Renal cortical epithelial cell (primary cell): Measurements from ENCODE around the gene TNIP1. TPM values are rescaled to one million over a fixed set of nuclear protein-coding genes. Genes with fewer than 3 reads are reported as not detected.

Experiments used
- DNase-seq: peaks from one replicate; pipeline ENCODE4 v3.0.0-alpha.2; 2011; ENCODE audit warnings: low read depth
- total RNA-seq: library from RNA; depleted of rRNA; stranded (reverse); fragments of >200 nt; gene quantifications from 2 replicates; pipeline ENCODE4 v1.2.3, GENCODE V29; 2014

The TNIP1 gene
- total RNA-seq, 1 donor from 2014 or later, result 402 TPM

DNA sequence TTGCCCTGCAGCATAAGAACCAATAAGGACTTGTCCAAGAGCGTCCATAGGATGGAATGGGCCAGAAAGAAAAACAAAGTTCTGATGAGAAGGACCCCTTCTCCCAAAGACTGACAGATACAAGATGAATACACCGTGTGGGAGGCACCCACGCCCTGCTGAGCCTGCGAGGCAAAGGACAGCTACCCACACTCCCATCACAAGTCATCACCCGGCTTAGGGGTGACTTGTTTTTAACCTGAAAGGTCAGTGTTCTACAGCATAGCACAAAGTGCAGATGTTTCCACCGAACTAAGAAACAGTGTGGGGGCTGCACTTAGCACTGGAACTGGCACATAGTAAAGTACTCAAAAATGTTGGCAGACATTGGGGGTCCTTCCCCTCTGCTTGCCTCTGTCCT is 13.9 kb downstream of the TNIP1 start:
- no peak for DNase-seq

DNA sequence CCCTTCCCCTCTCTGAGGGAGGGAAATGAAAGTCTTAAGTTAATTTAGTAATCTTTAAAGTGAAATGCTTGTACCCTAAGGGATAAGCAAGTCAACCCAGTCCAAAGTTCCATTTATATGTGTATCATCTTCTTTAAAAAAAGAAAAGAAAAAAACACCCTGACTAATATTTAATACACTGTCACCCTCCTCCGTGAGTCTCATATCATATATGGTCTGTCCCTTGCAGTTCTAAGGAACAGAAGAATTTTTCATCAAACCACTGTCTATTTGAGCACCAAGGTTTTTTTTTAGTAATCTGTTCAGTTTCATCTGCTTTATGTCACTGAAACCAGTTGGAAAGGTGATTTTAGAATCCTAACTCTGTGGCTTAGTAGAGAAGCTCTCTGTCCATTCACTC is 15.2 kb downstream of the TNIP1 start:
- DNase-seq, result no peak

- no peak for DNase-seq
Measured at GRCh38 chr5:151064916-151065499, 15.8 kb downstream of the TNIP1 start.

GRCh38 chr5:151063142-151063989 is 17.5 kb downstream of the TNIP1 start:
- peak; percentile 92 for DNase-seq

DNA sequence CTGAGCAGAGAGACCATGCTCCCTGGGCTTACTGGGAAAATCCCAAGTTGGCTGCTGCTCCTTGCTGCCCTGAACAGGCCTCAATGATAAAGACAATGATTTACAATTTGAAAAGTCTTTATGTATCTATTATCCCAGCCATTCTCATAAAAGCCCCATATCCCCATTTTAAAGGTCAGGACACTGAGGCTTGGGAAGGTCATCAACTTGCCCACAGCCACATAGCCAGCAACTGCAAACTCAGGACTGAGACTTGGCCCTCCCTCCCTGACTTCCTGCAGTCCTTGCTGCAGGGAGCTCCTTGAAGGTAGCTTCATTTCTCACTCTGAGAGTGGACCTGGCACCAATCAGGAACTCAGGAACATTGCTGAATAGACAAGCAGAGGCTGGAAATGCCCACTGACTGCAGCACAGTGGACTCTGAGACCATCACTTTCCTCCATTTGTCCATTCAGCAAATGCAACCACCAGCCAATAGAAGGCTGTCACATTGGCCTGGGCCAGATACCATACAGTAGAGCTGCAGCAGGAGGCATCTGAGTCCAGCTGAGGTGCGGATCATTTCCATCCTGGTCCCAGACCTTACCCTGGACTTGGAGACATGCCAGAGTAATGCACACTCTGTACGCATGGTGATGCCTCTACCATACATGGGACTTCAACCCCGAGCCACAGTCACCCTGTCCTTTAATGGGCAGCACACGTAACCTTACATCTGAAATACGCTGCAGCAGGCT is 18.3 kb downstream of the TNIP1 start:
- no peak for DNase-seq

DNA sequence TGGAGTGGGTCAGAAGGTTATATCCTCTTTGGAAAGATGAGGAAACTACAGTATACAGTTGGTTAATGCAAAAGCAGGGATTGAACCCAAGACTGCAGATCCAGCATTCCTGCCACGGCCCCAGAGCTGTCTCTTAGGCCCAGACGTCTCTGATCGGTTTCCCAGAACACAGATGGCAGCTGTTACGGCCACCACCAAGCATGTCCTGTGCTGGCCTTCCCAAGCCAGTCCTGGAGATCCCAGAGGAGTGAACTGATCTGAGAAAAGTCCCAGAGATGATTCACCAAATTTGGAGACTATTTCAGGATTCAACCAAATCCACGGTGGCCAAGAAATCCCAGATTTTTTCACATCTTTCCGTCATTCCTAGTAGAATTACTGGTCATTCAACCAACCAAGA is 20.1 kb downstream of the TNIP1 start:
- DNase-seq, result no peak

DNA sequence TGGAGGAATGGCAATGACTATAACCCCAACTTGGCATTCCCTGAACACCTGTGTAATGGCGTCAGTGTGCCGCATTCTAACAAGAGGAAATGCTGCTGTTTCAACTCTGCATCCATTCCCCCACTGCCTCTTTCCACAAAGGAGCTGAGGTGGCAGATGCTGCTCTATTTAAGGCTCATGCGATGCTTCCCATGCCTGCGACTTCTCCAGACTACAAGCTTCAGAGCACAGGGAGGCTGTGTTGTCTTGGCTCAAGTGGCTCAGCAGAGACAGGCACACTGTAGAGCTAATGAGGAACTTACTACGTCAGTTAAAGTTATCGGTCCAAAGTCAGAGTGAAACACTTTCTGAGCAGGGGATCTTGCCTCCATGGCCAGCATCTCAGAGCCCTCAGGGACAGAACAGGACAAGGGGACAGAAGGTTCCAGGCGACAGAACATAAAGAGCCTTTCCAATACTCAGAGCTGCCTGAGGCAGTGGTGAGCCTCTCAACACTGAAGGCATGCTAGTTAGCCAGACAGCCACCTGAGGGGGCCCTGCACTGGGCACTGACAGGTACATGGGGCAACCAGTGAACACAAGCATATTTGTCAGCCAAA is 21.8 kb downstream of the TNIP1 start:
- DNase-seq, result peak; percentile 74

- DNase-seq, result no peak
Measured at GRCh38 chr5:151058301-151058700, 22.5 kb downstream of the TNIP1 start.

DNA sequence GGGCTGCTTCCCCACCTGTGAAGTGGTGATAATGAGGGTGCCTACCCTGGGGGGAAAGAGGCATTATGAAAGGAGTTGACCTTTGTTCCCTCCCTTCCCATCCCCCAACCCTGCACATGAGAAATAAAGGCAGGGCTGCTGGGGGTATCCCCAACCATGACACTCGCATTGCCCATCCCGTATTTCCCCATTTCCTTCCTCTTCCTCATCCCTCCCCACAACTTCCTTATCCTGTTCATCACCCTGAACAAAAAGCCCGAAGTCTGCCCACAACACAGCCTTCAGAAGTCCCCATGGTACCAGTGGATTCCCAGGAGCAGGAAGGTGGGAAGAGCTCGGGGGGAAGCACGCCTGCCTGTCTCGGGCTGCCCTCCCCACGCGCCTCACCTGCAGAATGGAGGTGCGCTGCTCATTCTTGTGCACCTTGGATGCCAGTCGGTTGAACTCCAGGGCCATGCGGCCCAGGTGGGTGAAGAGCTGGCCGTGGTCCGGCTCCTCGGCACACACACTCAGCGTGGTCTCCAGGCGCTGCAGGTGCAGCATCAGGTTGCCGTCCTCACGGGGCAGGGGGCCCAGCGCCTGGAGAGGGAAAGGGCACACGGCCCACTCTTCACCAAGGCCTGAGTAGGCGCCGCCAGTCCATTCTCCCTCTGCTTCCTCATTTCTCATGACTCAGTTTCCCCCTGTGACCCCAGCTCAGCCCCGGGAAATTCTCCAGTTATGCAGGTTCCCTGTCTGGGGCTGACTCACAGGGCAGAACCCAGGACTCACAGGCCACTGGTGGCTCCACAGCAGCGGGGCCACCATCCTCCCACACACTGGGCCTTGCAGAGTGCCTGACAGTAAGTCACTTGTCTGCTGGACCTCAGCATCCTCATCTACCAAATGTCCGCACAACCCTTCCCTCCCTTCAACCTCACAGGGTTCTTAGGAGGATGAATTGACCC is 24.2 kb downstream of the TNIP1 start:
- no peak for DNase-seq

DNA sequence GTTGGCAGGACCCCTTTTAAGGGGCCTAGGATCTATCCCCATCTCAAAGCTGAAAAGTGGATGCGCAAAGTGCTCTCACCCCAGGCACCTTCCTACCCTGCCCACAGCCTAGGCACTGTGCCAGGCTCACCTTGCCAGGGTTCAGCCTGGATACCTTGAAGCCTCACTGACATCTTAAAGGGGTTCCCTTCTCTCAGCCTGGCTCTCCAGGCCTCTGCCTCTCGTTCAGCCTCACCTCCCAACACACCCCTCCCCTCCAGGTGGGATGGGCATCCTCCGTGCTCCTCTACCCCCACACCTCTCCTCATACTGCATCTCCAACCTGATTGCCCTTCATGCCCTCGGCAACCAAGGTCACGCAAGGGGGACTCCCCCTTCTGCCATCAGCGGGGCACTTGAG is 25.5 kb downstream of the TNIP1 start:
- no peak for DNase-seq

DNA sequence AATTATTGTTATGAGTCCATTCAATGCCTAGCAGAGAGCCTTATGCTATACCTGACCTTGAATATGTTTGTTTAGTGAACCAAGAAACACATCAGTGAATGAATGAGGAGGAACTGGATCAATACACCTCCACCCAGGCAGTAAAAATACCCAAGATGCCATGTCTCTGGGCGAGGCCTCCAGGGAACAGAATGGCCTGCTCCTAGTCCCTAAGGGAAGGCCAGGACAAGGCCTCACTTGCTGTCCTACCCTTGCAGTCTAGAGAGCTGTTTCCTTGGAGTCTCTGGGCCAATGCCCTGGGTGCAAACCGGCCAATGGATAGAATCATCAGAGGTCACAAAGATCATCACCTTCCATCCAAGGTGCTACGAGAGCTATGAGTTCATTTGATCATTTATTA is 26.1 kb downstream of the TNIP1 start:
- no peak for DNase-seq

DNA sequence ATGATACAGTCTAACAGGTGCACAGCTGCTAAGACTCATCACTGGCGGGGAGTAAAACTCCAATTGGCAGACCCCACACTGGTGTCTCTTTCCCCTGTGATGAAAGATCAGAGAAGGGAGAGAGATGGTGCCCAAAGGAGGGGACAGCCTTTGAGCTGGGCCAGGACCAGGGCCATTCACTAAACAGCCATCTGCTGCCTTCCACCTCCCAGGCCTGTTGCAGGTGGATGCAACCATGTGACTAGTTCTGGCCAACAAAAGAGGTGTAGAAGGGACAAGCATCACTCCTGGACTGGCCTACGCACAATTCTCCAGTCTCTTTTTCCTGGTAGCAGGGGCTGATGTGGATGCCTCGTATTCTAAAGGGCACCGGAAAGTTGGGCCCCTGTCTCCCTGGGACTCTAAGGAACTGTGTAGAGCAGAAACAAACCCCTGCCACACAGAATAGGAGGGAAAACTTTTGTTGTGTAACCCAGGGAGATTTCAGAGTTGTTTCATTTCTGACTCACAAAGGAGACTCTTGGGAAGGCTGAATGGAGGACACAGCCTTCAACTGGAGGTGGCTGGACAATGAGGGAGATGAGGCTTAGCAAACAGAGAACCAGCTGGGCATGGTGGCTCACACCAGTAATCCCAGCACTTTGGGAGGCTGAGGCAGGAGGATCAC is 26.9 kb downstream of the TNIP1 start:
- no peak for DNase-seq

GRCh38 chr5:151052836-151053235 is 28.0 kb downstream of the TNIP1 start:
- DNase-seq, result no peak

- no peak for DNase-seq
Measured at GRCh38 chr5:151051931-151052608, 28.8 kb downstream of the TNIP1 start.

DNA sequence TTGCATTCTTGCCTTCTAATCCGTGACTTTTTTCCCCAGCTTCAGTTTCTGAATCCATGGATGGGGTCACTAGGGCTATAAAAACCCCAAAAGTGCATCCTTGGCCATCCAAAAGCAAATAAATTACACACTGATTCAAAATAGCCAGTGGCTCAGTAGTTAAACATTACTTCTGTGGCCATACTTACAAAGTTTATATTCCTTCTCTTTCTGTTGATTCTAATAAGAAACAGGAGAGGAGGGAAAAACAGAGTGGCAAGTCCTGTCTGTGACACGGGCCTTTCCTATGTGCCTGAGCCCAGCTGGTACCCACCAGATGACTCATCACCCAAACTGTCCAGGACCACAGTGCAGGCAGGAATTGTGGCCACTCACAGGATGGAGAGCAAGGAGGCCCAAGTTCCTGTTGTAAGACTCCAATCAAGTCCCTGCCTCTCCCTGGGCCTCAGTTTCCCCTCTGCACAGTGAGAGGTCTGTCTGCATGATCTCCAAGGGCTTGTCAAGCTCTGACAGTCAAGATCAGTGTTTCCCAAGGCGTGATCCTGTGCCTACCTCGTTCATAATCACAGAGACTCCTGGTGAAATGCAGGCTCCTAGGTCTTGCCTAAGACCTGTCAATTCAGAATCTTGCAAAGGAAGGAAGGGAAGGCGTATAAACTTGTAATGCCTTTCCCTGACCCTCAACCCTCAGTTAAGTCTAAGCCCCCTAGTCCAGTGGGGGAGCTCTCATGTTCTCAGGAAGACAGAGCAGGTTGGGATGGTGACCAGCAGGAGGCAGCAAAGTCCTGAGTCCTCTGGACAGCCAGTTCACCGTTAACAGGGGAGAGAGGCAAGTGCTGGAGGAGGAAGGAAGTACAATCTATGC is 29.5 kb downstream of the TNIP1 start:
- DNase-seq, result peak; percentile 79

GRCh38 chr5:151048526-151048925 is 32.3 kb downstream of the TNIP1 start:
- no peak for DNase-seq

DNA sequence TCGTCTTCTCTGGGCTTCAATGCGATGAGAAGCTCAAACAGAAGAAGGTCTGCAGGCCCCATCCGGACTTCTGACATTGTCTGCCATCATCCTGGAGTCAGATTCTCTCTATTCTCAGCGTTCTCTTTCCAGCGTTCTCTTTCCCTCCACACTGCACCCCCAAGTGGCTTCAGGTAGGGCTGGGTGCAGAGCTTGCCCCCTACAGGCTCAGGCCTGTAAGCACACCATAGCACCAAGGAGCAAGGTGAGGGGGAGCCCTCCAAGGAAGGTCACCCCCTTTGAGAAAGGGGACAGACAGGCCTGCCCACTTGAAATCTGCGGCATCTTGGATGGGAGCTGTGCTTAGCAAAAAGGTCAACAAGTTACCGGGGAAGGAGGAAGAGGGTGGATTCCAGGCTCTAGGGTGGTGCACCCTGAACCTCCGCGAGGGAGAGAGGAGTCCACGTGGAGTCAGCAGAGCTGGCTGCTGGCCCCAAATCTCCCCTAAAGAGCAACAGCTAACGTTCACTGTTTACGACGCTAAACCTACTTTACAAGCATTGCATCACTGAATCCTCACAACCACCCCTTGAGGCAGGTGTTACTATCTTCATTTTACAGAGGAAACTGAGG is 32.9 kb downstream of the TNIP1 start:
- DNase-seq, result no peak

DNA sequence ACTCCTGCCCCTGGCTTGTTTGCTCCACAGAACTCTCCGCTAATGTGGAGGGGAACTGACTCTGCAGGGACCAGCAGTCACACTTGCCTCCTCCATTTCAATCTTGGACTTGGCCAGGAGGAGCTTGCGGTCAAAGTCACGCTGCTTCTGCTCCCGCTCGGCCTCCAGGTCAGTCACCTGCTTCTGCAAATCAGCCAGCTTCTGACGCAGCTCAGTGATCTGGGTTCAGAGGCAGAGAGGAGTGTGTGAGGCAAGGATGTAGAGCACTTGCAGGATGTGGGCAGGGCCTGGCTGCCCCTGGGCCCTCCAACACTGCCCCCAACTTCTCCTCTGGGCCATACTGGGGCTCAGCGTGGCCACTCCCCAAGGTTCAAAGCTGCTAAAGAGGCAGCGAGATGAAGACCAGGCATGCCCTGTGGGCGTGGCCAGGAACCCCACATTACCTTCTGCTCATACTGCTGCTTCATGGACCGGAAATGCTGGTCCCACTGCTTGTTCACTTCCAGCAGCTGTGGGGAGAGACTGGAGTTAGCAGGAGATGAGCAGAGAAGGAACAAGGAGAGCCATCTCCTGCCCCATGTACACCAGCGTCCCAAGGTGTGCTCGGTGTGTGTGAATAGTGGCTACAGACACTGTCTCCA is 38.3 kb downstream of the TNIP1 start:
- DNase-seq, result peak; percentile 82
